Measurements from ENCODE around the gene PODN.

- TF ChIP-seq CTCF (conservative IDR thresholded peaks at IDR 0.05; ENCODE audit: low read depth, low read length): no peak
- no peak for TF ChIP-seq BHLHE40 (IDR thresholded peaks at IDR 0.05; ENCODE audit: low read depth, low read length)
- TF ChIP-seq MXI1 (IDR thresholded peaks at IDR 0.05; ENCODE audit: borderline replicate concordance, low read depth, low read length): no peak
- no peak for TF ChIP-seq POLR2A (IDR thresholded peaks at IDR 0.05; ENCODE audit: low read depth, low read length)
- no peak for TF ChIP-seq RCOR1 (IDR thresholded peaks at IDR 0.05; ENCODE audit: insufficient replicate concordance, low read length)
Observed at GRCh38 chr1:53076165-53076564, 14.2 kb downstream of the PODN start.
